HCT116 (cell line): Measurements from ENCODE around the gene GPR75. TPM values are rescaled to one million over a fixed set of nuclear protein-coding genes. Genes with fewer than 3 reads are reported as not detected.

Experiments used
- ATAC-seq: fragments of 200-7000 bp; cut with Tn5 transposase; 2 replicates; pipeline ENCODE4 v1.9.1; 2020; ENCODE audit warnings: mild to moderate bottlenecking, moderate library complexity
- BruUV-seq: library from RNA; stranded (reverse); fragments of 400-500 nt; replicated peaks from 2 replicates; lab custom pipeline; 2021; lab: Mats Ljungman, UMichigan
- CTCF ChIA-PET: fragments of 300-600 bp; sonication (Branson Sonifier 250); formaldehyde crosslinking; loops from one replicate; lab custom pipeline; 2021; ENCODE audit warnings: antibody characterized with exemption; lab: Charles Lee
- POLR2A ChIA-PET: fragments of 300-600, 350-600 bp; sonication (Branson Sonifier 250); formaldehyde crosslinking; loops from one replicate; lab custom pipeline; 2021; ENCODE audit warnings: antibody characterized with exemption; lab: Charles Lee
- RAD21 ChIA-PET, 2 experiments: fragments of 300-600 bp; sonication (Branson Sonifier 250); formaldehyde crosslinking; loops; one replicate each; lab custom pipeline; 2023; ENCODE audit warnings: low total read pairs in 2 of 2; ENCODE audit not compliant: uncharacterized antibody in 2 of 2, unreplicated experiment in 2 of 2, low non-redundant PET in 1 of 2; lab: Charles Lee
- DNase-seq: peaks from one replicate; pipeline ENCODE4 v3.0.0-alpha.2; 2010; ENCODE audit warnings: low read depth, low spot score
- H2AFZ ChIP-seq: fragments of 200-600 bp; shearing (Covaris generic), sonication (generic); 2 replicates; pipeline ENCODE4 v1.6.1; 2017; ENCODE audit warnings: low read depth, mixed run types, mixed read lengths, antibody characterized with exemption, low read length; ENCODE audit not compliant: poor library complexity, severe bottlenecking
- H3K27ac ChIP-seq: 2 replicates; pipeline ENCODE4 v1.5.1; 2012; ENCODE audit warnings: low read depth, low read length
- H3K27me3 ChIP-seq: fragments of 200-600 bp; sonication (generic); 2 replicates; pipeline ENCODE4 v1.6.1; 2016; ENCODE audit warnings: mixed run types, low read length, mixed read lengths; ENCODE audit not compliant: insufficient read depth
- H3K36me3 ChIP-seq, 2 experiments: fragments of 200-500 bp in 1 of 2; fragments of 200-600 bp in 1 of 2; sonication (Bioruptor generic) in 1 of 2; sonication (generic) in 1 of 2; 2 replicates each; pipeline versions ENCODE4 v1.5.1 to v1.6.1; 2014 to 2016; ENCODE audit warnings: low read length in 2 of 2, inconsistent platforms in 1 of 2, mixed read lengths in 1 of 2, mixed run types in 1 of 2; ENCODE audit not compliant: insufficient read depth in 2 of 2, control insufficient read depth in 1 of 2
- H3K4me1 ChIP-seq, 2 experiments: fragments of 200-600 bp in 1 of 2; sonication (generic) in 1 of 2; 2 replicates each; pipeline versions ENCODE4 v1.5.1 to v1.6.1; 2012 to 2017; ENCODE audit warnings: low read length in 2 of 2, inconsistent platforms in 1 of 2, mild to moderate bottlenecking in 1 of 2, mixed read lengths in 1 of 2, mixed run types in 1 of 2, moderate library complexity in 1 of 2; ENCODE audit not compliant: insufficient read depth in 2 of 2, control insufficient read depth in 1 of 2
- H3K4me2 ChIP-seq: fragments of 200-600 bp; sonication (generic); 2 replicates; pipeline ENCODE4 v1.6.1; 2017; ENCODE audit warnings: mixed run types, low read length, mixed read lengths
- H3K4me3 ChIP-seq, 2 experiments: fragments of 200-600 bp in 1 of 2; sonication (generic) in 1 of 2; replicated peaks in 1 of 2; 2 replicates each; pipeline ENCODE4 v1.5.1; 2011 to 2016; ENCODE audit warnings: low read length in 2 of 2, control low read depth in 1 of 2, low read depth in 1 of 2, mild to moderate bottlenecking in 1 of 2, mixed read lengths in 1 of 2, mixed run types in 1 of 2
- H3K79me2 ChIP-seq: fragments of 200-600 bp; sonication (generic); 2 replicates; pipeline ENCODE4 v1.6.1; 2017; ENCODE audit warnings: mild to moderate bottlenecking, mixed run types, low read length, moderate library complexity, mixed read lengths; ENCODE audit not compliant: insufficient read depth
- H3K9ac ChIP-seq: fragments of 200-600 bp; sonication (generic); 2 replicates; pipeline ENCODE4 v1.6.1; 2016; ENCODE audit warnings: low read length, mixed read lengths
- H3K9me2 ChIP-seq: fragments of 200-600 bp; sonication (generic), shearing (Covaris generic); 2 replicates; pipeline ENCODE4 v1.6.1; 2017; ENCODE audit warnings: mixed run types, mild to moderate bottlenecking, moderate library complexity; ENCODE audit not compliant: insufficient read depth
- H3K9me3 ChIP-seq, 2 experiments: fragments of 200-500 bp in 1 of 2; fragments of 200-600 bp in 1 of 2; sonication (Bioruptor generic) in 1 of 2; sonication (generic) in 1 of 2; 2 replicates each; pipeline ENCODE4 v1.6.1; 2014 to 2017; ENCODE audit warnings: low read length in 2 of 2, mixed read lengths in 2 of 2, inconsistent platforms in 1 of 2, low read depth in 1 of 2, mild to moderate bottlenecking in 1 of 2, mixed run types in 1 of 2, moderate library complexity in 1 of 2; ENCODE audit not compliant: control insufficient read depth in 1 of 2, insufficient read depth in 1 of 2
- H4K20me1 ChIP-seq: fragments of 200-600 bp; sonication (generic), shearing (Covaris generic); 2 replicates; pipeline ENCODE4 v1.6.1; 2017; ENCODE audit warnings: mixed run types, mild to moderate bottlenecking, moderate library complexity; ENCODE audit not compliant: insufficient read depth
- CEBPB ChIP-seq: IDR thresholded peaks from 2 replicates; pipeline ENCODE4 v1.6.1; 2012; ENCODE audit warnings: low read depth
- EZH2 ChIP-seq: fragments of 200-600 bp; sonication (generic); IDR thresholded peaks from 2 replicates; pipeline ENCODE4 v1.6.1; 2017; ENCODE audit warnings: antibody characterized with exemption, mixed run types
- FOSL1 ChIP-seq: IDR thresholded peaks from 2 replicates; pipeline ENCODE4 v1.6.1; 2012; ENCODE audit warnings: low read depth
- JUND ChIP-seq: IDR thresholded peaks from 2 replicates; pipeline ENCODE4 v1.6.1; 2012
- POLR2A ChIP-seq: IDR thresholded peaks from 2 replicates; pipeline ENCODE4 v1.7.0; 2011; ENCODE audit warnings: borderline replicate concordance; ENCODE audit not compliant: insufficient read depth, insufficient read length; ENCODE audit errors: extremely low read depth
- POLR2AphosphoS5 ChIP-seq: IDR thresholded peaks from 2 replicates; pipeline ENCODE4 v1.6.1; 2011; ENCODE audit warnings: mild to moderate bottlenecking, low read depth, low read length, moderate library complexity
- RAD21 ChIP-seq: IDR thresholded peaks from 2 replicates; pipeline ENCODE4 v1.6.1; 2012; ENCODE audit warnings: low read depth, mild to moderate bottlenecking
- SIN3A ChIP-seq: IDR thresholded peaks from 2 replicates; pipeline ENCODE4 v1.6.1; 2012; ENCODE audit warnings: low read depth
- TCF7L2 ChIP-seq: IDR thresholded peaks from 2 replicates; pipeline ENCODE4 v1.7.0; 2011; ENCODE audit warnings: borderline replicate concordance, inconsistent platforms; ENCODE audit not compliant: insufficient read depth, insufficient read length; ENCODE audit errors: extremely low read depth
- ZFX ChIP-seq: fragments of 450-650 bp; IDR thresholded peaks from 2 replicates; pipeline ENCODE4 v1.6.1; 2017
- intact Hi-C: fragments of 100-400 bp; cut with micrococcal nuclease; formaldehyde crosslinking; loops from 2 replicates; pipeline ENCODE4 v1.10.0; 2022
- total RNA-seq: library from RNA; stranded (reverse); gene quantifications from one replicate; pipeline ENCODE4 v1.2.1, GENCODE V29; 2021; ENCODE audit not compliant: unreplicated experiment
- TF ChIP-seq, protein P1 (sequence below): IDR thresholded peaks from 2 replicates; pipeline ENCODE4 v1.6.1; 2011; ENCODE audit warnings: mild to moderate bottlenecking, low read length, moderate library complexity; ENCODE audit not compliant: insufficient replicate concordance; ENCODE audit errors: extremely low read depth

GPR75 gene
- total RNA-seq, 1 experiment from 2014 or later: 1.2 TPM

DNA sequence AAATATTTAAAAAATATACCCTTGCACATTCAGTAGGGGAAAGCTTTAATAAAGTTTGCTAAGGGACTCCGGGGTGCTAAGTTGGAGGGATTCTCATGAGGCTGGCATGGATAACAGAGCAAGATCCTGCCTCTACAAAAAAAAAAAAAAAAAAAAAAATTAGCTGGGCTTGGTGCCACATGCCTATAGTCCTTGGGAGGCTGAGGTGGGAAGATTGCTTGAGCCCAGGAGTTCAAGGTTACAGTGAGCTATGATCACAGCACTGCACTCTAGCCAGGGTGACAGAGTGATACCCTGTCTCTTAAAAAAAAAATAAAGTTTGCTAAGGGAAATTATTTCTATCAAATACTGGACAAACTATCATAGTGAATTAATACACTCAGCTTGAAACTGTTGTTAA, 17.3 kb upstream of the GPR75 start:
- H3K4me2 ChIP-seq: no peak overlapping the region
- H3K9me3 ChIP-seq: no peaks in the 10 kb centered on the region
- no peaks in the 10 kb centered on the region for H3K27me3 ChIP-seq
- no peak overlapping the region for H3K4me3 ChIP-seq
- no peak overlapping the region for H3K27ac ChIP-seq
- ATAC-seq (no peak), DNase-seq (no peak)
- H3K79me2 ChIP-seq: no peaks in the 10 kb centered on the region
- TF ChIP-seq POLR2AphosphoS5: no peak
- no peak for TF ChIP-seq SIN3A
- TF ChIP-seq RAD21: no peak
- TF ChIP-seq FOSL1: no peak
- TF ChIP-seq TCF7L2: no peak
- no peak for TF ChIP-seq ZFX
- TF ChIP-seq JUND: no peak
- TF ChIP-seq, protein P1, sequence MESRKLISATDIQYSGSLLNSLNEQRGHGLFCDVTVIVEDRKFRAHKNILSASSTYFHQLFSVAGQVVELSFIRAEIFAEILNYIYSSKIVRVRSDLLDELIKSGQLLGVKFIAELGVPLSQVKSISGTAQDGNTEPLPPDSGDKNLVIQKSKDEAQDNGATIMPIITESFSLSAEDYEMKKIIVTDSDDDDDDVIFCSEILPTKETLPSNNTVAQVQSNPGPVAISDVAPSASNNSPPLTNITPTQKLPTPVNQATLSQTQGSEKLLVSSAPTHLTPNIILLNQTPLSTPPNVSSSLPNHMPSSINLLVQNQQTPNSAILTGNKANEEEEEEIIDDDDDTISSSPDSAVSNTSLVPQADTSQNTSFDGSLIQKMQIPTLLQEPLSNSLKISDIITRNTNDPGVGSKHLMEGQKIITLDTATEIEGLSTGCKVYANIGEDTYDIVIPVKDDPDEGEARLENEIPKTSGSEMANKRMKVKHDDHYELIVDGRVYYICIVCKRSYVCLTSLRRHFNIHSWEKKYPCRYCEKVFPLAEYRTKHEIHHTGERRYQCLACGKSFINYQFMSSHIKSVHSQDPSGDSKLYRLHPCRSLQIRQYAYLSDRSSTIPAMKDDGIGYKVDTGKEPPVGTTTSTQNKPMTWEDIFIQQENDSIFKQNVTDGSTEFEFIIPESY: no peak
- no peak for TF ChIP-seq POLR2A
- TF ChIP-seq CEBPB: no peak
- no peak for TF ChIP-seq EZH2
- no peaks in the 10 kb centered on the region for H3K4me1 ChIP-seq
- H3K9ac ChIP-seq: no peak overlapping the region
- H2AFZ ChIP-seq: no peak overlapping the region
- ChIA-PET RAD21 (no interaction called here), CTCF (no interaction called here), POLR2A (no interaction called here)
- no peaks in the 10 kb centered on the region for H3K9me2 ChIP-seq
- peaks cover 7 to 10% of the 10 kb centered on the region in 2 experiments; a peak in 3 of 4 replicates for H3K36me3 ChIP-seq
- BruUV-seq: no TSS peak
- no peaks in the 10 kb centered on the region for H4K20me1 ChIP-seq
- intact Hi-C loops: loop anchor here (5.0 kb wide), 1 partner anchor 45 kb away; no protein-coding TSS in a partner anchor
